CD8-positive, alpha-beta memory T cell (primary cell): ENCODE measurements around the gene HTR4. TPM values are rescaled to one million over a fixed set of nuclear protein-coding genes. Genes with fewer than 3 reads are reported as not detected.

Experiments
- CTCF ChIA-PET: fragments of 350-600 bp; sonication (Branson Sonifier 250); formaldehyde crosslinking; loops from one replicate; lab custom pipeline; 2021; ENCODE audit warnings: antibody characterized with exemption; lab: Charles Lee
- POLR2A ChIA-PET: fragments of 350-600 bp; sonication (Branson Sonifier 250); formaldehyde crosslinking; loops from one replicate; lab custom pipeline; 2021; ENCODE audit warnings: antibody characterized with exemption; lab: Charles Lee
- DNase-seq, 5 donors: peaks; one replicate each; pipeline versions ENCODE4 v3.0.0 to v3.0.0-alpha.2; 2020 to 2022; ENCODE audit warnings: mixed read lengths in 1 of 5
- H3K27ac ChIP-seq: one replicate; pipeline ENCODE4 v1.7.0; 2013; ENCODE audit warnings: low read depth, mild to moderate bottlenecking, low read length, moderate library complexity
- H3K27me3 ChIP-seq: 2 replicates; pipeline ENCODE4 v1.7.0; 2013; ENCODE audit warnings: low read length, mild to moderate bottlenecking; ENCODE audit not compliant: insufficient read depth, poor library complexity, severe bottlenecking
- H3K36me3 ChIP-seq: 2 replicates; pipeline ENCODE4 v1.7.0; 2013; ENCODE audit warnings: mild to moderate bottlenecking, low read length, moderate library complexity; ENCODE audit not compliant: insufficient read depth
- H3K4me1 ChIP-seq: 2 replicates; pipeline ENCODE4 v1.7.0; 2013; ENCODE audit warnings: mild to moderate bottlenecking, low read length, moderate library complexity; ENCODE audit not compliant: insufficient read depth
- H3K4me3 ChIP-seq: 2 replicates; pipeline ENCODE4 v1.7.0; 2013; ENCODE audit warnings: mild to moderate bottlenecking, low read length
- H3K9me3 ChIP-seq: 2 replicates; pipeline ENCODE4 v1.7.0; 2013; ENCODE audit warnings: mild to moderate bottlenecking, low read length
- H3K27ac Mint-ChIP-seq, 8 donors: one replicate each; pipeline ENCODE4 v1.8.0; 2020 to 2021; ENCODE audit warnings: mixed read lengths in 8 of 8, mild to moderate bottlenecking in 6 of 8, inconsistent platforms in 3 of 8, moderate library complexity in 3 of 8
- H3K27me3 Mint-ChIP-seq, 2 donors: one replicate each; pipeline ENCODE4 v1.8.0; 2020 to 2021; ENCODE audit warnings: mixed read lengths in 2 of 2, mild to moderate bottlenecking in 1 of 2, moderate library complexity in 1 of 2
- H3K36me3 Mint-ChIP-seq, 3 donors: one replicate each; pipeline ENCODE4 v1.8.0; 2020 to 2021; ENCODE audit warnings: mixed read lengths in 3 of 3, inconsistent platforms in 1 of 3, mild to moderate bottlenecking in 1 of 3
- H3K4me1 Mint-ChIP-seq, 3 donors: one replicate each; pipeline ENCODE4 v1.8.0; 2020 to 2021; ENCODE audit warnings: mixed read lengths in 3 of 3, inconsistent platforms in 1 of 3, mild to moderate bottlenecking in 1 of 3
- H3K4me3 Mint-ChIP-seq, 7 donors: one replicate each; pipeline ENCODE4 v1.8.0; 2020 to 2021; ENCODE audit warnings: mixed read lengths in 7 of 7, mild to moderate bottlenecking in 6 of 7, moderate library complexity in 4 of 7, inconsistent platforms in 2 of 7
- H3K9me3 Mint-ChIP-seq, 5 donors: one replicate each; pipeline ENCODE4 v1.8.0; 2020 to 2022; ENCODE audit warnings: mixed read lengths in 5 of 5, mild to moderate bottlenecking in 3 of 5, moderate library complexity in 2 of 5, inconsistent platforms in 1 of 5
- polyA plus RNA-seq: library from polyadenylated mRNA; unstranded; fragments of 300-500 nt; fragmentation: Illumina TruSeq; gene quantifications from one replicate; pipeline ENCODE4 v1.2.3, GENCODE V29; 2021
- total RNA-seq, 2 experiments: library from RNA; stranded (reverse); gene quantifications; one replicate each; pipeline ENCODE4 v1.2.3, GENCODE V29; 2021

The HTR4 gene
- total and polyA plus RNA-seq, 3 experiments from 2014 or later = not detected

DNA sequence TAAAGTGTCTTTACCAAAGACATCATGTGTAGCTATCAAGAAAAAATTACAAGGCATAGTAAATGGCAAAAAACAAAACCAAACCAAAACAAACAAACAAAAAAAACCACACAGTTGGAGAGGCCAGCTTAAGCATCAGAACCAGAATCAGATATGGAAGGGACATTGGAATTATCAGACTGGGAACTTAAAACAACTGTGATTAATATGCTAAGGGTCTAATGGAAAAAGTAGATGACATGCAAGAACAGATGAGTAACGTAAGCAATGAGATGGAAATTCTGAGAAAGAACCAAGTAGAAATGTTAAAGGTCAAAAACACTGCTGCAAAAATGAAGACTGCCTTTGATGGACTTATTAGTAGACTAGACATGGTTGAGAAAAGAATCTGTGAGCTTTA lies 194.7 kb downstream of the HTR4 start:
- Histone ChIP-seq H3K27me3 (peaks cover 5% of the 10 kb centered on the region), H3K4me1 (no peaks in the 10 kb centered on the region), H3K9me3 (no peaks in the 10 kb centered on the region), H3K36me3 (no peaks in the 10 kb centered on the region), H3K27ac (no peak overlapping the region), H3K4me3 (no peak overlapping the region)
- no peak overlapping the region for H3K4me3 Mint-ChIP-seq
- H3K36me3 Mint-ChIP-seq = no peaks in the 10 kb centered on the region
- no peaks in the 10 kb centered on the region for H3K9me3 Mint-ChIP-seq
- CTCF ChIA-PET = no interaction called here
- H3K27ac Mint-ChIP-seq = no peak overlapping the region
- POLR2A ChIA-PET = no interaction called here
- peaks cover 2 to 44% of the 10 kb centered on the region in 2 donors for H3K27me3 Mint-ChIP-seq
- H3K4me1 Mint-ChIP-seq = no peaks in the 10 kb centered on the region
- DNase-seq = no peak

- CTCF ChIA-PET = no interaction called here
Measured at GRCh38 chr5:148458036-148458888, 196.1 kb downstream of the HTR4 start.

DNA sequence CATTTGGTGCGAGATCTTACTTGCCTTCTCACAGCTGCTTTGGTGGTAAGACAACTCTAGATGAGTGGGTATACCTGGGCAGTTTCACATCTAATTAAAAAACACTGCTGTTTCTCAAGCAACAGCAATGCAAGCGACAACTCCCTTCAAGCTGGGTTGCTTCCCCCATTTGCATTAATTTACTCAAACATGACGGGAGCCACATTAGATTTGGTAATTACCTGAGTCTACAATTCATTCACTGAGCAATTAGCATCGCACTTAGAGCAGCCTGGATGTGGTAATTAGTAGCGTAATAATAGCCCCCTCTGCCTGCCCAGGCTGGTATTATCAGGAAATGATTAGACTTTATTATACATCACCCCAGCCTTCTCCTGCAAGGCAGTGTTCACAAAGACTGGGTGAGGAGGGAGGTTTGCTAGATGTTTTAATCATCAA lies 197.1 kb downstream of the HTR4 start:
- Histone ChIP-seq H3K9me3 (no peaks in the 10 kb centered on the region), H3K4me1 (no peaks in the 10 kb centered on the region), H3K4me3 (no peak overlapping the region), H3K27me3 (peaks cover 5% of the 10 kb centered on the region), H3K27ac (no peak overlapping the region), H3K36me3 (no peaks in the 10 kb centered on the region)
- ChIA-PET POLR2A (no interaction called here), CTCF (interaction anchor here (0.9 kb wide), 1 partner anchor 11 kb away, joined by 3 read pairs; no protein-coding TSS in a partner anchor)
- DNase-seq = peak in 3 of 5 donors; percentile 1 to 10 (median 7)
- Mint-ChIP-seq H3K27me3 (peaks cover 6 to 41% of the 10 kb centered on the region in 2 donors), H3K36me3 (no peaks in the 10 kb centered on the region), H3K9me3 (no peaks in the 10 kb centered on the region), H3K27ac (no peak overlapping the region), H3K4me3 (no peak overlapping the region), H3K4me1 (no peaks in the 10 kb centered on the region)

More at GRCh38 chr5:148458036-148458888, 196.1 kb downstream of the HTR4 start:
- Mint-ChIP-seq H3K4me3 (no peak overlapping the region), H3K27me3 (peaks cover 4 to 45% of the 10 kb centered on the region in 2 donors), H3K36me3 (no peaks in the 10 kb centered on the region), H3K27ac (no peak overlapping the region), H3K9me3 (no peaks in the 10 kb centered on the region), H3K4me1 (no peaks in the 10 kb centered on the region)
- POLR2A ChIA-PET = no interaction called here
- H3K36me3 ChIP-seq = no peaks in the 10 kb centered on the region
- H3K4me3 ChIP-seq = no peak overlapping the region
- no peak for DNase-seq
- peaks cover 5% of the 10 kb centered on the region for H3K27me3 ChIP-seq
- no peaks in the 10 kb centered on the region for H3K4me1 ChIP-seq
- no peak overlapping the region for H3K27ac ChIP-seq
- H3K9me3 ChIP-seq = no peaks in the 10 kb centered on the region

GRCh38 chr5:148455185-148455584 lies 199.1 kb downstream of the HTR4 start:
- H3K4me1 Mint-ChIP-seq = no peaks in the 10 kb centered on the region
- no peak overlapping the region for H3K27ac ChIP-seq
- CTCF ChIA-PET = no interaction called here
- DNase-seq = no peak
- POLR2A ChIA-PET = no interaction called here
- no peaks in the 10 kb centered on the region for H3K36me3 ChIP-seq
- H3K4me3 ChIP-seq = no peak overlapping the region
- no peak overlapping the region for H3K4me3 Mint-ChIP-seq
- H3K27me3 Mint-ChIP-seq = peaks cover 6 to 31% of the 10 kb centered on the region in 2 donors
- no peaks in the 10 kb centered on the region for H3K9me3 Mint-ChIP-seq
- H3K9me3 ChIP-seq = no peaks in the 10 kb centered on the region
- H3K4me1 ChIP-seq = no peaks in the 10 kb centered on the region
- H3K27me3 ChIP-seq = peaks cover 5% of the 10 kb centered on the region
- no peaks in the 10 kb centered on the region for H3K36me3 Mint-ChIP-seq
- no peak overlapping the region for H3K27ac Mint-ChIP-seq

DNA sequence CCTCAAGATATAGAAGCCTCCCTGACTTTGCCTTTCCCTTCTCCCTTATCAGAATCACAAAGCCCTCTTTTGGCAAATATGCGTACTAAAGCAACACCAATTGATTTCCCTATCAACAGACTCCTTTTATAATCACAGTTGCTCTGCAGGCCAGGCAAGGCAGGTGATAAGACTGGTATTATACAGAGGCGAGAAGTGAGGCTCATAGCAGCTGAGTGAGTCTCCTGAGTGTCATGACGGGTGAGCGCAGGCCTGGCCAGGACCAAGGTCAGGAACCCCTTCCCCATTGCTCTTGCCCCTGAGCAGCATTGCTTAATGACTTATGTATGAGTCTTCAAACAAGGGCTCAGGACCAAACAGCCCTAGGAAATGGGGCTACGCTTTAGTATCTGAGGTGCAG lies 199.8 kb downstream of the HTR4 start:
- no peaks in the 10 kb centered on the region for H3K9me3 Mint-ChIP-seq
- H3K27ac ChIP-seq = no peak overlapping the region
- CTCF ChIA-PET = no interaction called here
- no peak for DNase-seq
- H3K36me3 Mint-ChIP-seq = no peaks in the 10 kb centered on the region
- POLR2A ChIA-PET = no interaction called here
- peaks cover 4 to 29% of the 10 kb centered on the region in 2 donors for H3K27me3 Mint-ChIP-seq
- H3K27me3 ChIP-seq = peaks cover 5% of the 10 kb centered on the region
- H3K4me3 ChIP-seq = no peak overlapping the region
- no peak overlapping the region for H3K27ac Mint-ChIP-seq
- H3K4me1 Mint-ChIP-seq = no peaks in the 10 kb centered on the region
- H3K4me3 Mint-ChIP-seq = no peak overlapping the region
- H3K4me1 ChIP-seq = no peaks in the 10 kb centered on the region
- H3K9me3 ChIP-seq = no peaks in the 10 kb centered on the region
- H3K36me3 ChIP-seq = no peaks in the 10 kb centered on the region

GRCh38 chr5:148452499-148453193 lies 201.7 kb downstream of the HTR4 start:
- H3K27ac ChIP-seq = no peak overlapping the region
- POLR2A ChIA-PET = no interaction called here
- H3K27me3 Mint-ChIP-seq = peaks cover 3 to 15% of the 10 kb centered on the region in 2 donors
- no peaks in the 10 kb centered on the region for H3K4me1 Mint-ChIP-seq
- H3K27ac Mint-ChIP-seq = no peak overlapping the region
- no peaks in the 10 kb centered on the region for H3K4me1 ChIP-seq
- CTCF ChIA-PET = interaction anchor here (1.0 to 1.1 kb wide), 2 partner anchors 10 to 278 kb away, joined by 3 to 5 read pairs; no protein-coding TSS in a partner anchor
- no peaks in the 10 kb centered on the region for H3K36me3 ChIP-seq
- H3K27me3 ChIP-seq = no peaks in the 10 kb centered on the region
- no peak overlapping the region for H3K4me3 Mint-ChIP-seq
- H3K4me3 ChIP-seq = no peak overlapping the region
- H3K9me3 ChIP-seq = no peaks in the 10 kb centered on the region
- H3K9me3 Mint-ChIP-seq = no peaks in the 10 kb centered on the region
- H3K36me3 Mint-ChIP-seq = no peaks in the 10 kb centered on the region
- DNase-seq = no peak

DNA sequence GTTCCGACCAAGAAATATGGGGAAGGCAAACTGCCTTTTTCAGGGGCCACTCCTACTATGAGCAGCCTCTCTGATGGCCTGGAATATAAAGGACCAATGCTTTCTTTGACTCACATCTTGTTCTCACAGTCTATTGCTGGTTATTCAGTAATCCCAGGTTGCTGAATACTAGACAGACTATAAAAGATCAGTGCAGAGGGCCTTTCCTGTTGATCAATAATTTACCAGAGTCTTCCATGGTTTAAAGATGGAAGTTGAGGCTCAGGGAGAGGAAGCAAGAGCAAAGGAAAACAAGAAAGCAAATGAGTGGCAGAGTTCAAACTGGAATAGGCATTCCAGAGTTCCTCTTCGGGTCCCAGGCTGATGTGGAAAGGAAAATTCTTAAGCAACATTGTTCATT lies 207.7 kb downstream of the HTR4 start:
- Histone ChIP-seq H3K4me3 (no peak overlapping the region), H3K36me3 (no peaks in the 10 kb centered on the region), H3K4me1 (no peaks in the 10 kb centered on the region), H3K27me3 (no peaks in the 10 kb centered on the region), H3K27ac (no peak overlapping the region), H3K9me3 (no peaks in the 10 kb centered on the region)
- no peak for DNase-seq
- Mint-ChIP-seq H3K36me3 (peaks cover 0 to 21% (median 2%) of the 10 kb centered on the region in 3 donors), H3K9me3 (no peaks in the 10 kb centered on the region), H3K4me1 (peaks cover 0 to 3% (median 0%) of the 10 kb centered on the region in 3 donors), H3K27ac (peak overlapping the region in 1 of 8 donors; percentile 52), H3K4me3 (no peak overlapping the region), H3K27me3 (no peaks in the 10 kb centered on the region)
- ChIA-PET CTCF (no interaction called here), POLR2A (interaction anchor here (0.6 kb wide), 1 partner anchor 1505 kb away, joined by 4 read pairs; no protein-coding TSS in a partner anchor)

GRCh38 chr5:148445578-148445977 lies 208.7 kb downstream of the HTR4 start:
- no peak for DNase-seq
- no peak overlapping the region for H3K27ac Mint-ChIP-seq
- Histone ChIP-seq H3K27me3 (no peaks in the 10 kb centered on the region), H3K36me3 (no peaks in the 10 kb centered on the region), H3K9me3 (no peaks in the 10 kb centered on the region), H3K4me1 (no peaks in the 10 kb centered on the region), H3K27ac (no peak overlapping the region), H3K4me3 (no peak overlapping the region)
- POLR2A ChIA-PET = no interaction called here
- no peaks in the 10 kb centered on the region for H3K27me3 Mint-ChIP-seq
- peaks cover 0 to 30% (median 5%) of the 10 kb centered on the region in 3 donors for H3K36me3 Mint-ChIP-seq
- peaks cover 0 to 3% (median 0%) of the 10 kb centered on the region in 3 donors for H3K4me1 Mint-ChIP-seq
- CTCF ChIA-PET = interaction anchor here (4.7 kb wide), 1 partner anchor 287 kb away, joined by 39 read pairs; no protein-coding TSS in a partner anchor
- H3K9me3 Mint-ChIP-seq = no peaks in the 10 kb centered on the region
- no peak overlapping the region for H3K4me3 Mint-ChIP-seq
